NCI-H146 treated with DMSO at 0.1 percent for 48 hours (cell line): ENCODE data around the gene CABLES1.

ENCODE experiments used
- DNase-seq: peaks from one replicate; lab custom pipeline; 2025; ENCODE audit not compliant: unreplicated experiment; lab: John Stamatoyannopoulos, UW

The CABLES1 gene

GRCh38 chr18:23189768-23190661 is 54.7 kb downstream of the CABLES1 start:
- DNase-seq, result no peak

GRCh38 chr18:23191232-23191631 is 55.9 kb downstream of the CABLES1 start:
- DNase-seq, result no peak

GRCh38 chr18:23193742-23194141 is 58.5 kb downstream of the CABLES1 start:
- no peak for DNase-seq

GRCh38 chr18:23194155-23194996 is 59.1 kb downstream of the CABLES1 start:
- DNase-seq, result no peak

- DNase-seq, result no peak
Measured at GRCh38 chr18:23194997-23195957, 60.0 kb downstream of the CABLES1 start.

- DNase-seq, result no peak
Measured at GRCh38 chr18:23196119-23197007, 61.1 kb downstream of the CABLES1 start.

- DNase-seq, result no peak
Measured at GRCh38 chr18:23198217-23198845, 63.0 kb downstream of the CABLES1 start.

GRCh38 chr18:23200756-23201155 is 65.5 kb downstream of the CABLES1 start:
- peak; percentile 98 for DNase-seq

GRCh38 chr18:23201741-23202140 is 66.5 kb downstream of the CABLES1 start:
- no peak for DNase-seq

GRCh38 chr18:23203891-23204432 is 68.7 kb downstream of the CABLES1 start:
- no peak for DNase-seq

- DNase-seq, result no peak
Measured at GRCh38 chr18:23204589-23205235, 69.4 kb downstream of the CABLES1 start.

- DNase-seq, result no peak
Measured at GRCh38 chr18:23205980-23206379, 70.7 kb downstream of the CABLES1 start.

GRCh38 chr18:23207191-23207955 is 72.1 kb downstream of the CABLES1 start:
- DNase-seq, result no peak

GRCh38 chr18:23207994-23208393 is 72.7 kb downstream of the CABLES1 start:
- no peak for DNase-seq

- DNase-seq, result no peak
Measured at GRCh38 chr18:23208600-23208999, 73.3 kb downstream of the CABLES1 start.

GRCh38 chr18:23209031-23209430 is 73.7 kb downstream of the CABLES1 start:
- no peak for DNase-seq

GRCh38 chr18:23209796-23210195 is 74.5 kb downstream of the CABLES1 start:
- no peak for DNase-seq

- DNase-seq, result no peak
Measured at GRCh38 chr18:23210526-23210925, 75.2 kb downstream of the CABLES1 start.
